Glutamatergic neuron (in vitro differentiated cells): ENCODE measurements around the gene DISC1. TPM values are rescaled to one million over a fixed set of nuclear protein-coding genes. Genes with fewer than 3 reads are reported as not detected.
"Not testable (repeated sequence)": the region's sequence is repeated elsewhere in the genome, so short reads cannot be mapped to it uniquely, and the experiment has no call there.

Source experiments
- DNase-seq: peaks from one replicate; pipeline ENCODE4 v3.0.0; 2022
- H3K27ac Mint-ChIP-seq: one replicate; pipeline ENCODE4 v1.8.0; 2020; ENCODE audit warnings: mild to moderate bottlenecking, mixed read lengths, inconsistent platforms; ENCODE audit not compliant: unreplicated experiment
- H3K27me3 Mint-ChIP-seq: one replicate; pipeline ENCODE4 v1.8.0; 2020; ENCODE audit warnings: mild to moderate bottlenecking, moderate library complexity, mixed read lengths, inconsistent platforms; ENCODE audit not compliant: unreplicated experiment
- H3K36me3 Mint-ChIP-seq: one replicate; pipeline ENCODE4 v1.8.0; 2020; ENCODE audit warnings: mild to moderate bottlenecking, mixed read lengths, inconsistent platforms; ENCODE audit not compliant: unreplicated experiment
- H3K4me1 Mint-ChIP-seq: one replicate; pipeline ENCODE4 v1.8.0; 2020; ENCODE audit warnings: mild to moderate bottlenecking, low read depth, mixed read lengths, inconsistent platforms; ENCODE audit not compliant: unreplicated experiment
- H3K4me3 Mint-ChIP-seq: one replicate; pipeline ENCODE4 v1.8.0; 2020; ENCODE audit warnings: mild to moderate bottlenecking, mixed read lengths, inconsistent platforms; ENCODE audit not compliant: unreplicated experiment
- H3K9me3 Mint-ChIP-seq: one replicate; pipeline ENCODE4 v1.8.0; 2020; ENCODE audit warnings: mild to moderate bottlenecking, moderate library complexity, mixed read lengths, inconsistent platforms; ENCODE audit not compliant: unreplicated experiment
- CTCF ChIP-seq: fragments of 200-600 bp; sonication (generic); IDR thresholded peaks from one replicate; pipeline ENCODE4 v1.5.0; 2021; ENCODE audit not compliant: partially characterized antibody, unreplicated experiment
- total RNA-seq: library from RNA; stranded (reverse); fragmentation: NEBNext Ultra II Directional; extraction: Animal tissue kit (Norgen Biotek cat#: 25700); gene quantifications from one replicate; pipeline ENCODE4 v1.2.1, GENCODE V29; 2021; ENCODE audit not compliant: unreplicated experiment

DISC1 gene
- total RNA-seq, 1 donor from 2014 or later = 9.1 TPM

DNA sequence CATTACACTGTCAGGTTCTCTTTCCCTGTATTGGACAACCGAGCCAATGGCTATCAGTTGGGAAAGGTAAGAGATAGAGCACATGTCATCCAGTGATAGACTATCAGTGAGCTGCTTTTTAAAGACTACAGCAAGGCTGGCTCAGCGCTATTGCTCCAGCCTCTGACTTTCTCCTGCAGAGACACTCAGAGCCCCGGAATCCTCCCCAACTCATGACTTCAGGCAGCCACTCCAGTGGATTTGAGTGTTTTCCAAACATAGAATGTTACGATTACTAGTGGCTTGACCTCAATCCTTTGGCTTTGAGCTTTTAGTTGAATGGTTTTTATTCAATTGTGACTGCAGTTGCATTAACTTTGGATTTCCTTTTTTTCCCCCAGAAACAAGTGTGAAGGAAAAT is 331.9 kb downstream of the DISC1 start:
- H3K4me3 Mint-ChIP-seq = no peak overlapping the region
- DNase-seq = no peak
- H3K4me1 Mint-ChIP-seq = no peaks in the 10 kb centered on the region
- no peaks in the 10 kb centered on the region for H3K36me3 Mint-ChIP-seq
- no peak overlapping the region for H3K27ac Mint-ChIP-seq
- peaks cover 3% of the 10 kb centered on the region for H3K27me3 Mint-ChIP-seq
- no peak for TF ChIP-seq CTCF
- H3K9me3 Mint-ChIP-seq = no peaks in the 10 kb centered on the region

DNA sequence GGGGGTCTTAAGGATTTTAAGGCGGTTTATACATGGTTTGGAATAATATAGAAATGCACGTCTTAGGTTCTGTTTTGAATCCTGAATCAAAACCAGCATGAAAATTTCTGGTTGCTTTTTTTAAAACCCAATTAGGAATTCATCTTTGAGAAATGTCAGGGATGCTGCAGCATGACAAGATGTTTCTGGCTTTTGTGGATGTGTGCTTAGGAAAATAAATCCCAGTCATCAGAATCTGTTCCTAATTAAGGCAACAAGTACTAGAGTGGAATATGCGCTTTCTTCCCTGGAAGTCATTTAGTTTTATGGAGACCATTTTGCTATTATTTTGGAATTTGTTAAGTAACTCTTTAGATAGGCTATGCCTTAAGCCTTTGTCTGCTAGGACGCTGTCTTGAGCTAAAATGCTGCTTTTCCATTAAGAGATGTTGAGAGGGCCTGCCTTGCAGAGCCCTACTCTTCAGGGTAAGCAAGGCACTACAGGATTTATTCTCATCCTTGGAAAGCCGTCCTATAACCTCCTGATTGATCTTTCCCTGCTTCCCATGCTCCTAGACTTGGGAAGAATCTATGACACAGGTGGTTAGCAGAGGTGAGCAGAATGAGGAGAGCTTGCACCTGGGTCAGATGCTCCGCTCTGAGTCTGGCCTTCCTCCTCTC is 332.8 kb downstream of the DISC1 start:
- no peak for DNase-seq
- Mint-ChIP-seq H3K36me3 (no peaks in the 10 kb centered on the region), H3K4me1 (no peaks in the 10 kb centered on the region), H3K27ac (no peak overlapping the region), H3K9me3 (no peaks in the 10 kb centered on the region), H3K4me3 (no peak overlapping the region), H3K27me3 (peaks cover 3% of the 10 kb centered on the region)
- TF ChIP-seq CTCF = no peak

- not testable (repeated sequence) for H3K27ac Mint-ChIP-seq, H3K9me3 Mint-ChIP-seq, DNase-seq, H3K36me3 Mint-ChIP-seq, H3K4me1 Mint-ChIP-seq, H3K4me3 Mint-ChIP-seq, H3K27me3 Mint-ChIP-seq
These were observed 335.2 kb downstream of the DISC1 start for GRCh38 chr1:231961801-231962200.

DNA sequence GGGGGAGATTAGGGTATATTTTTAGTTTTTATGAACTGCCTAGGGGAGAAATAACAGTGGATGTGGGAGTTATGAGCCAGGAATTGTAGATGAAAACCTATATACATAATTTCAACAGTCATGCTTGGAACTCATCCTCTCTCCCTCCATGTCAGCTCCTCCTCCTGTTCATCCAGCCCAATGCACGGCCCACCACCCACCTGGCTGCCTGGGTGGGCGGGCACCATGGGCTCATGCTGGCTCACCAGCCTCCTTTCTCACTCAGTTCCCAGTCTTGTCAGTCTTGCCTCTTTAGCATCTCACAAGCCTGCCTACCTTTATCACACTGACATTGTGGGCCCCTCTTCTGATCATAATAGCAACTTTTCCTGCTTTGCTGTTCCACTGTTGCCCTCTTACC is 336.0 kb downstream of the DISC1 start:
- Mint-ChIP-seq H3K9me3 (no peaks in the 10 kb centered on the region), H3K4me1 (no peaks in the 10 kb centered on the region), H3K27ac (no peak overlapping the region), H3K27me3 (peaks cover 3% of the 10 kb centered on the region), H3K4me3 (no peak overlapping the region), H3K36me3 (no peaks in the 10 kb centered on the region)
- no peak for TF ChIP-seq CTCF
- no peak for DNase-seq

- no peak overlapping the region for H3K4me3 Mint-ChIP-seq
- no peak overlapping the region for H3K27ac Mint-ChIP-seq
- H3K27me3 Mint-ChIP-seq = peaks cover 3% of the 10 kb centered on the region
- H3K9me3 Mint-ChIP-seq = peaks cover 4% of the 10 kb centered on the region
- H3K4me1 Mint-ChIP-seq = peaks cover 5% of the 10 kb centered on the region
- H3K36me3 Mint-ChIP-seq = no peaks in the 10 kb centered on the region
- no peak for TF ChIP-seq CTCF
- no peak for DNase-seq
These were observed 337.7 kb downstream of the DISC1 start for GRCh38 chr1:231964241-231964640.
